Measurements from ENCODE around the gene TSGA10IP. TPM values are rescaled to one million over a fixed set of nuclear protein-coding genes. Genes with fewer than 3 reads are reported as not detected.

TSGA10IP gene
- total RNA-seq, 1 experiment from 2014 or later, result 3.4 TPM

- no peak for TF ChIP-seq ZNF219 (CRISPR knock-in tag; IDR thresholded peaks at IDR 0.05; ENCODE audit: borderline replicate concordance)
Measured at GRCh38 chr11:66006891-66007176, 61.6 kb downstream of the TSGA10IP start (continued).

- ATAC-seq, result peak; percentile 3; the same call in 1 of the 2 replicates
- TF ChIP-seq RELA (CRISPR knock-in tag; IDR thresholded peaks at IDR 0.05; ENCODE audit: borderline replicate concordance) (no peak), ZNF317 (CRISPR knock-in tag; IDR thresholded peaks at IDR 0.05; ENCODE audit: borderline replicate concordance, low read depth) (no peak)
- no peak overlapping the region for H3K4me3 Mint-ChIP-seq
Measured at GRCh38 chr11:66007201-66007634, 61.9 kb downstream of the TSGA10IP start.

GRCh38 chr11:66008095-66008467 lies 62.8 kb downstream of the TSGA10IP start:
- no peak for DNase-seq (ENCODE audit: low spot score)
- no peak for ATAC-seq
- POLR2A ChIA-PET, result interaction anchor here (0.6 to 1.2 kb wide), 2 partner anchors 22 to 43 kb away, joined by 3 read pairs; no protein-coding TSS in a partner anchor
- CTCF ChIA-PET, result interaction anchor here (0.8 to 2.7 kb wide), 7 partner anchors 14 to 275 kb away, joined by 3 to 12 read pairs (median 4); no protein-coding TSS in a partner anchor
- Mint-ChIP-seq H3K9me3 (no peaks in the 10 kb centered on the region), H3K4me1 (peaks cover 13% of the 10 kb centered on the region), H3K27me3 (ENCODE audit: low read depth) (peaks cover 22% of the 10 kb centered on the region), H3K4me3 (no peak overlapping the region), H3K27ac (no peak overlapping the region), H3K36me3 (peaks cover 10% of the 10 kb centered on the region)
- TF ChIP-seq TEAD1 (CRISPR knock-in tag; IDR thresholded peaks at IDR 0.05) (no peak), TP53 (CRISPR knock-in tag; IDR thresholded peaks at IDR 0.05) (no peak), MLX (CRISPR knock-in tag; IDR thresholded peaks at IDR 0.05) (no peak), PREB (CRISPR knock-in tag; IDR thresholded peaks at IDR 0.05; ENCODE audit: borderline replicate concordance) (no peak), E2F5 (CRISPR knock-in tag; IDR thresholded peaks at IDR 0.05) (no peak), ATF3 (CRISPR knock-in tag; conservative IDR thresholded peaks at IDR 0.05) (no peak), AR (CRISPR knock-in tag; IDR thresholded peaks at IDR 0.05) (no peak), IRF1 (CRISPR knock-in tag; IDR thresholded peaks at IDR 0.05) (no peak), SP1 (CRISPR knock-in tag; conservative IDR thresholded peaks at IDR 0.05) (no peak), CDX4 (CRISPR knock-in tag; IDR thresholded peaks at IDR 0.05; ENCODE audit: borderline replicate concordance) (no peak), TCF7 (CRISPR knock-in tag; IDR thresholded peaks at IDR 0.05; ENCODE audit: low read depth) (no peak)

More at GRCh38 chr11:66007201-66007634, 61.9 kb downstream of the TSGA10IP start:
- ChIA-PET POLR2A (no interaction called here), CTCF (interaction anchor here (0.6 to 1.7 kb wide), 5 partner anchors 14 to 227 kb away, joined by 4 to 6 read pairs (median 4); no protein-coding TSS in a partner anchor)
- H3K27ac Mint-ChIP-seq, result no peak overlapping the region
- no peak for DNase-seq (ENCODE audit: low spot score)
- H3K4me1 Mint-ChIP-seq, result peaks cover 17% of the 10 kb centered on the region
- H3K27me3 Mint-ChIP-seq (ENCODE audit: low read depth), result peaks cover 19% of the 10 kb centered on the region
- H3K9me3 Mint-ChIP-seq, result no peaks in the 10 kb centered on the region
- H3K36me3 Mint-ChIP-seq, result peaks cover 15% of the 10 kb centered on the region
